GM19324 (cell line): ENCODE results near the gene KIAA1328.

ENCODE experiments used
- ATAC-seq: cut with Tn5 transposase; IDR thresholded peaks from one replicate; pipeline ENCODE4 v1.9.1; 2021; ENCODE audit warnings: mild to moderate bottlenecking, moderate library complexity; ENCODE audit not compliant: unreplicated experiment, low FRiP score

The KIAA1328 gene

DNA sequence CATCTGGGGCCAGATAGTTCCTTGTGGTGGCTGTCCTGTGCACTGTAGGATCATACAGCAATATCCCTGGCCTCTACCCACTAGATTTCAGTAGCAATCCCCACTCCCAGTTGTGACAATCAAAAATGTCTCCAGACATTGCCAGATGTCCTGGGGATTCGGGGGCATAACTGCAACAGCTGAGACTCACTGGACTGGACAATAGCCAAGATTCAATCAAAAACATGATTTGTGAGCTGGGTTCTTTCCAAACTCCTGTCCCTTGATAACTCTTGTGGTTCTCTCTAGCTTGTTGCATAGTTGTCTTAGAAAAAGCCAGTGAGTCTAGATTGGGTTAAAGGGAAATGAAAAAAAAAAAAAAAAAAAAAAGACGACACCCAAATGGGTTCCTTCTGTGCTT is 443.3 kb downstream of the KIAA1328 start:
- ATAC-seq, result no peak

GRCh38 chr18:37272841-37273240 is 443.9 kb downstream of the KIAA1328 start:
- no peak for ATAC-seq

DNA sequence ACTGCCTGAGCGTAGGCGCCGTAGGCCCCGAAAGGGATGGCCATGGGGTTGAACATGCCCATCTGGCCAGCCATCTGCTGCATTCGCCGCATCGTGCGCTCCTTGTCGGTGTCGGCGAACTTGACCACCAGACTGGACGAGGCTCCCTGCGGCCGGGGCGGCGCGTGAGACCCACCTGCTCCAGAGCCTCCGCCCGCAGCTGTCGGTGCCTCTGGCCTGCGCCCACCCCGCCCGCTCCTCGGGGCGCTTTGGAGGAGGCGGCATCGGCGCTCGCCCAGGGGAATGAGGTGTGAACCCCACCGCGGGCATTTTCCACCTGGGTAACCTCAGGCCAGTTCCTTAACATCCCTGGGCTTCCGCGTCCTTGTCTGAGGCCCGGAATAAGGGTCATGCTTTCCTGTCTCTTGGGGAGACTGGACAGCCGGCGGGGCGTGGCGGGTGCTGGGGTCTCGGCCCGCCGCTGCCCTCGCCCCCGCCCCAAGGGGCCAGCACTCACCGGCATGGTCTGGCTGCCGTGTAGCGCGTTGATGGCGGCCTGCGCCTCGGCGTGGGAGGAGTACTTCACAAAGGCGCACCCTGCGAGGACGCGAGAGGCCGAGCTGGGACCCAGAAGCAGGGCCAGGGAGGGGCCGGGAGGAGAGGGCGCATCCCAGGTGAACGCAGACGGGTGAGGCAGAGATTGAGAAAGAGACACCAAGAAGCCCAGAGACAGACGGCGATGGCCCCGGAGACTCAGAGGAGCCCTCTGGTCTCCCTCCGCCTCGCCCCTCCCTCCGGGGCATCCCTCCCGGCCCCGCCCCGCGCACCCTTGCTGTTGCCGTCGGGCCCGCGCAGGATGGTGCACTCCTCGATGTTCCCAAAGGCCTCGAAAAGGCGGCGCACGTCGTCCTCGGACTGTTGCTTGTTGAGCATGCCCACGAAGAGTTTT is 445.6 kb downstream of the KIAA1328 start:
- no peak for ATAC-seq

DNA sequence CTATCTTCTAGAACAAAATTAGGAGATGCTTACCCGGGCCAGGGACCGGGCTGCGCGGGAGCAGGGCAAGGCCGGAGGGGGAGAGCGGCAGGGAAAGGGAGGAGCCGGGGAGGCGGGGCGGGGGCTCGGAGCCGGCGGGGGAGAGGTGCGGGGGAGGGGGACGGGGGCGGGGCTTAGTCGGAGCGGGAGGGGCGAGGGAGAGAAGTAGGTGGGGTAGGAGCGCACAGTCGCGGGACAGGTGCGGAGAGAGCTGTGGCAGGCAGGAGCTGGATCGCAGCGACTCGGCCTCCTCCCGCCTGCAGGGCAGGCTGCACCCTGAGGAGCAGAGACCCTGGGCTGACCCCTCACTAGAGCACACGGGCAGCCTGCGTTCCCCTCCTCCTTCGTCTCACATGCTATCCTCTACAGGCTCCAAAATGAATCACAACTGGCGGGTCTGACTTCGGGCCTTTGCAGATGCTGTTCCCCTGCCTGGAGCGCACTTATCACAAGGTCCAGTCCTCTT is 446.4 kb downstream of the KIAA1328 start:
- ATAC-seq, result no peak

- no peak for ATAC-seq
Observed at GRCh38 chr18:37276111-37276890, 447.4 kb downstream of the KIAA1328 start.

DNA sequence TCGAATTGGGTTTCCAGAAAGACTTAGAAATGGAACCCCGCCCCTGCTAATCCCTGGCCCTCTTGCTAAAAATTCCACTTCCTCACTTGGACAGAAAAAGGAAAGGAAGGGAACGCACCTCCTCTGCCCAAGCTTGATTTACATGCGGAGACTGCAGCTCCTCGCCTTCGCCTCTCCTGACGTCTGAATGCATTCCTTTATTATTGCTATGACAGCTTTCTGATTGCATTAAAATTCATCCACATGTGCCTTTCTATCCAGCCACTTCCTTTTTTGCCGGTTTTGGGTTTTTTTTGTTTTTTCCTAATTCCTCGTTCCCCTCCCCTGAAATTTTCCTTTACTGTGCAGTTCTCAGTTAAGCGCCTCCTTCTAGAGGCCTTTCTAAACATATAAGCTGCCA is 448.9 kb downstream of the KIAA1328 start:
- no peak for ATAC-seq
